HG02759 (cell line): Measurements from ENCODE around the gene SYTL3.

ENCODE experiments used
- ATAC-seq: cut with Tn5 transposase; IDR thresholded peaks from one replicate; pipeline ENCODE4 v1.9.1; 2021; ENCODE audit warnings: mild to moderate bottlenecking, moderate library complexity; ENCODE audit not compliant: unreplicated experiment

SYTL3 gene

DNA sequence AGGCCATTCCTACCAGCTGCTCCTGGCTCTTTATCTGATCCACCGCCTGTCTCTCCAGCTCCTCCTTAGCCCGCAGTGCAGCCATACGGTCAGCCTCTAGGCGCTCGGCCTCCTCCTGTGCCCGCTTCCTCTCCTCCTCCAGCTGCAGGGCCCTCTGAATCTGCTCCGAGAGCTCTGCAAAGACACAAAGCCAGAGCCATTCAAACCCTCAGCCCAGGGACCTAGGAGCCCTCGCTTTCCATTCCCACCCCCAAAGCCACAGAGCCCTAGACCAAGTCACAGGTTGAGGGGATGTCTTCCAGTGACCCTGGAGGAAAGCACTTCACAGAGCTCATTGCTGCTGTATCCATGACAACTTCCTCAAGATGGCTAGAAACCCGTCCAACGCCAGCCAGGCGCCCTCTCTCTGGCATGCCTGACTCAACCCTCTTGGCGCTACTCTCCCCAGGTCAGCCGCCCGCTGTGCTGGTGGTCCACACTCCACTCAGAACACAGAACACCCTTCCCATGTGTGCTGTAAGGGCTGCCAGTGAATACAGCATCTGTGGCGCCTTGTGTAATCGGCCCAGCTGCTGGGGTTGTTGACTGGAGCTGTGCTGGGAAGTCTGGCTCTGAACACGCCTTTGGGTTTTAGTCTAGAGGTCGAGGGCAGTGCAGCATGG lies 120.0 kb downstream of the SYTL3 start:
- ATAC-seq: no peak

- no peak for ATAC-seq
These were observed 120.9 kb downstream of the SYTL3 start for GRCh38 chr6:158770533-158771330.

GRCh38 chr6:158771399-158772152 lies 121.7 kb downstream of the SYTL3 start:
- no peak for ATAC-seq

GRCh38 chr6:158772172-158772571 lies 122.3 kb downstream of the SYTL3 start:
- no peak for ATAC-seq

- ATAC-seq: no peak
These were observed 123.1 kb downstream of the SYTL3 start for GRCh38 chr6:158772851-158773371.

GRCh38 chr6:158773581-158774449 lies 124.0 kb downstream of the SYTL3 start:
- ATAC-seq: no peak

- no peak for ATAC-seq
These were observed 125.0 kb downstream of the SYTL3 start for GRCh38 chr6:158774717-158775449.

- ATAC-seq: no peak
These were observed 126.0 kb downstream of the SYTL3 start for GRCh38 chr6:158775832-158776231.

DNA sequence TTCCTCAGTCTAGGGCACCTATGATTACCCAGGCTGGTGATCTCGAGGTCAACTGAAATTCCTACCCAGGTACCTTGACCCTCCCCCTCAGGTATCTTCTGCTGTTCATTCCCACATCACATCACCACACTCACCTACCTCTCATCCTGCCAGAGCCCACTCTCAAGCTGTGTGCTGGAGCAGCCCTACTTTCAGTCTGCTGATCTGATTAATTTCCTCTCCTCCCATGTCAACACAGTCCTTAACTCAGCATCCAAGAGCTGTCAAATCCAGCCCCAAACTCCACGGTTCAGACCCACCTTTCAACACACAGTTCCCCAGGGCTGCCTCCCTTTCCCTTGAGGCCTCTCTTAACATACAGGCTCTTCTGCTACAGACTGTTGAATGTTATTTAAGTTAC lies 126.9 kb downstream of the SYTL3 start:
- no peak for ATAC-seq

DNA sequence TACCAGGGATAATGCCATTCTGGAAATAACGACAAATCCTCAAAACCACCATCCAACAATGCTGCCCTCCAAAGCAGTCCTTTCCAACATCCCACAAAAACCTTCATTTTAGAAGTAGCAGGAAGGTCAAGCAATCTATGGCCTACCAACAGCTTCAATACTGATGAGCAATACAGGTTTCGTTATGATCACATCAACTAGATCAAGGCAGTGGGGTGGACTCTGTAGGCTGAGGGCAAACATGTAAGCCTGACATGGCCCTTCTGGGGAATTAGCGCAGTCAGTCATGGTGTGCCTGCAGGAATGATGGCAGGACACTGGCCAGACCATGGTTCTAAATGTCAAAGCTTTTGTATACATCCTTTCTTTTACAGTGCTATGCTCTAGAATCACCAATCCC lies 127.7 kb downstream of the SYTL3 start:
- no peak for ATAC-seq

- no peak for ATAC-seq
These were observed 128.2 kb downstream of the SYTL3 start for GRCh38 chr6:158778005-158778527.

DNA sequence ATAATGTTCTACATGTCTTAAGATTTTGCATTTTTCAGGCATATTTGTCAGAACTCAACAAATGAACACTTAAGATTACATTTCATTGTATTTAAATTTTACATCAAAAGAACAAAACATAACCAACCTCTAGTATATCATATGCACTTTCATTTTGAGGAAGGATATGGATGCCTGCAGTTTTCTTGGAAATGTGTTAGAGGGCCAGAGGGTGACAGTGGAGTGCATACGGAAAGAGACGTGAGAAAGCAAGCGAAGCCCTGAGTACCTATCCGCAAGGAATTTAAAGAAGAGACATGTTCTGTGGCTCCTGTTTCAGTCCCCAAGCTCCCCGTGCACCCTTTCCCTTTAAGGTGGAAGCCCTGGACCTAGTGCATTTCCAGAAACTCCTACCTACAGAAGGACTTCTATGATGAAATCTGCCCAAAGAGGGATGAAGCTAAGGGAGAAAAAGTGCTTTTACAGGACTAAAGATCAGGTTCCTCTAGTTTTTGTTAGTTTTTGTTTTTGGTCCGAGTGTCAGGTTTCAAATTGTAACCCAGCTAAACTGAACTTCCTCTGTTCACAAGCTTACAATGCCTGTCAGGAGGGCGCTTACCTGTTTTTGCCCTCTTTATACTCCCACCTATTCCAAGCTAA lies 130.5 kb downstream of the SYTL3 start:
- no peak for ATAC-seq

DNA sequence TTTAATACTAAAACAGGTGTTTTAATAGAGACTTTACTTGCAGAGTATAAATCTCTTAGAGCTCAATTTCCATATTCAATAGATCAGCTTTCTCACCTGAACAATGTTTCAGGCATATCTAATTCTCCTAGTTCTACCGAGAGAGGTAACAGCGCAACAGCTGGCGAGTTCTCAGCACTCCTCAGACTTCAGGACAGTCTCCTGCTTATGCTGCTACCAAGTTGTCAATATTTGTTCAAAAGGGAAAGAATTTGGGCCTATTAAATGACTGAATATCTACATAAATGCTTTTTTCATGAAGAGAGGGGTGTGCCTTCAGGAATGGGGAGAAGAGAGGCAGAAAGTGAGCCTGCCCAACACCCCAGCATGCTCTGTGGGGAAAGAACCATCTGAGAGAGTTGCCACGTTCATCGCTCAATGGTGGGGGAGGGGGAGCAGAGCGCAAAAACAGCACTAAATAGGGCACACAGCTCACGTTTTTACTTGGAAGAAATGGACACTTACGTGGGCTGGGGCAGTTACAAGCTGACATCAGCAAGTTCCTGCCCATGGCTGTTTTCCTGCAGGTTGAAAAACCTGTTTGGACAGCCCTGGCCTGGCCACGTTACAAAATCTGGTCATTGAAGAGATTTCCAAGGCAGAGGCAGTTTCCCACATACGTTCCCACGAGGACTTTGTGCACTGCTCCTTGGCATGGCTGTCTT lies 131.3 kb downstream of the SYTL3 start:
- ATAC-seq: no peak

- no peak for ATAC-seq
These were observed 132.0 kb downstream of the SYTL3 start for GRCh38 chr6:158781692-158782373.

GRCh38 chr6:158782432-158783166 lies 132.7 kb downstream of the SYTL3 start:
- ATAC-seq: no peak

DNA sequence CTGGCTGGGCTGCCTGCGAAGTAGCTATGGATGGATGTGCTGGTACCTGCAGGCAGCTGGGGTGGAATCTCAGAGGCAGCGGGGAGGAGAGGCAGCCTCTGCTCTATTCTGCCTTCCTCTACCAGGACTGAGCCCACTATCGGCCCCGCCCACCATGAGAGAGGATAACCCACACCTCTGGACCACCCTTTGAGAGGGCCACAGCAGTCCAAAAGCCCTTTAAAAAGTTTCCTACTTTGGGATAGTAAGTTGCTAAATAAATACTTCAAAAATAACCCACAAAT lies 133.3 kb downstream of the SYTL3 start:
- ATAC-seq: no peak

DNA sequence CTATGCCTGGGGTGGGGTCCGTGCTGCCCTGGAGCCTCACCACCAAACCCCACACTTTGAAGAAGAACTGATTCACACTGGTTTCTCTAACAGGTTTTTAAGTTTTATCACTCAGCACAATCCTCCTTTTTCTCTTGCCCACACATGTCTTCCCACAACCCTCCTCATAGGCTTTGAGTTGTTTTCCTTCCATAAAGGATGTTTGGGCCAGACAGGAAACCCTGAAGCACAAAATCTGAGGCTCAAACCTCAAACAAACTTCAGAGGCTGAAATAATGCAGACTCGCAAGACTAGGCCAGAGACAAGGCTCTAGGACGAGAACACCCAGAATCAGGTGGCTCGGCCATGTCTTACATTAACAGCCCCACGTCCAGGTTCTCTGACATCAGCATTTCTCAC lies 134.0 kb downstream of the SYTL3 start:
- no peak for ATAC-seq

- no peak for ATAC-seq
These were observed 134.7 kb downstream of the SYTL3 start for GRCh38 chr6:158784505-158784904.
